Neural cell (in vitro differentiated cells): ENCODE data around the gene PRKCD. TPM values are rescaled to one million over a fixed set of nuclear protein-coding genes. Genes with fewer than 3 reads are reported as not detected.

Source experiments
- H2AFZ ChIP-seq: fragments of 200-600, 300-800 bp; sonication (generic), shearing (Covaris generic); 2 replicates; pipeline ENCODE4 v1.6.0; 2014; ENCODE audit warnings: low read depth, mild to moderate bottlenecking, antibody characterized with exemption, low read length, moderate library complexity
- H3F3A ChIP-seq: fragments of 200-600 bp; shearing (Covaris generic); 2 replicates; pipeline ENCODE4 v1.6.1; 2016; ENCODE audit warnings: mild to moderate bottlenecking, moderate library complexity, mixed read lengths, antibody characterized with exemption, low read length; ENCODE audit not compliant: insufficient read depth, poor library complexity, severe bottlenecking
- H3K27ac ChIP-seq: fragments of 200-600, 300-800 bp; sonication (generic), shearing (Covaris generic); 2 replicates; pipeline ENCODE4 v1.5.1; 2014; ENCODE audit warnings: mild to moderate bottlenecking, low read length, moderate library complexity
- H3K27me3 ChIP-seq: fragments of 300-800, 200-600 bp; sonication (generic), shearing (Covaris generic); 2 replicates; pipeline ENCODE4 v1.6.0; 2014; ENCODE audit warnings: mild to moderate bottlenecking, low read depth, low read length, moderate library complexity; ENCODE audit not compliant: insufficient read depth
- H3K36me3 ChIP-seq: fragments of 300-800, 200-600 bp; sonication (generic), shearing (Covaris generic); 2 replicates; pipeline ENCODE4 v1.5.1; 2014; ENCODE audit warnings: mild to moderate bottlenecking, antibody characterized with exemption, low read length, moderate library complexity; ENCODE audit not compliant: insufficient read depth
- H3K4me2 ChIP-seq: fragments of 300-800, 200-600 bp; sonication (generic), shearing (Covaris generic); 2 replicates; pipeline ENCODE4 v1.6.0; 2014; ENCODE audit warnings: mild to moderate bottlenecking, low read length
- H3K4me3 ChIP-seq: fragments of 300-800, 200-600 bp; sonication (generic), shearing (Covaris generic); 2 replicates; pipeline ENCODE4 v1.5.1; 2014; ENCODE audit warnings: mild to moderate bottlenecking, low read length, moderate library complexity
- H3K79me2 ChIP-seq: fragments of 200-600 bp; shearing (Covaris generic); replicated peaks from 2 replicates; pipeline ENCODE4 v1.6.0; 2014; ENCODE audit warnings: mild to moderate bottlenecking, low read length, moderate library complexity; ENCODE audit not compliant: insufficient read depth
- H3K9ac ChIP-seq: fragments of 300-800, 200-600 bp; sonication (generic), shearing (Covaris generic); 2 replicates; pipeline ENCODE4 v1.6.1; 2016; ENCODE audit warnings: mild to moderate bottlenecking, low read length, mixed read lengths
- H3K9me2 ChIP-seq: fragments of 200-600 bp; shearing (Covaris generic); 2 replicates; pipeline ENCODE4 v1.6.1; 2016; ENCODE audit warnings: mild to moderate bottlenecking, low read length, mixed read lengths; ENCODE audit not compliant: insufficient read depth
- H3K9me3 ChIP-seq: fragments of 200-600, 300-800 bp; sonication (generic), shearing (Covaris generic); 2 replicates; pipeline ENCODE4 v1.6.1; 2016; ENCODE audit warnings: mild to moderate bottlenecking, mixed run types, low read length, moderate library complexity, mixed read lengths
- H4K20me1 ChIP-seq: fragments of 200-600 bp; shearing (Covaris generic); 2 replicates; pipeline ENCODE4 v1.6.1; 2016; ENCODE audit warnings: mild to moderate bottlenecking, mixed run types; ENCODE audit not compliant: insufficient read depth
- EP300 ChIP-seq: fragments of 450-650 bp; conservative IDR thresholded peaks from 2 replicates; pipeline ENCODE4 v1.6.1; 2014; ENCODE audit warnings: antibody characterized with exemption, mild to moderate bottlenecking, moderate library complexity; ENCODE audit not compliant: poor library complexity, severe bottlenecking
- EZH2 ChIP-seq: fragments of 200-600, 300-800 bp; shearing (Covaris generic), sonication (generic); IDR thresholded peaks from 2 replicates; pipeline ENCODE4 v1.6.1; 2014; ENCODE audit warnings: antibody characterized with exemption, low read length, borderline replicate concordance, mild to moderate bottlenecking; ENCODE audit not compliant: insufficient read depth, poor library complexity, severe bottlenecking
- MXI1 ChIP-seq: fragments of 450-650 bp; conservative IDR thresholded peaks from 2 replicates; pipeline ENCODE4 v1.6.1; 2014; ENCODE audit warnings: antibody characterized with exemption, mild to moderate bottlenecking; ENCODE audit not compliant: poor library complexity, severe bottlenecking
- POLR2AphosphoS5 ChIP-seq: IDR thresholded peaks from 2 replicates; pipeline ENCODE4 v1.6.1; 2012
- RAD21 ChIP-seq: fragments of 450-650 bp; conservative IDR thresholded peaks from 2 replicates; pipeline ENCODE4 v1.6.1; 2014; ENCODE audit warnings: antibody characterized with exemption, mild to moderate bottlenecking, moderate library complexity
- SMC3 ChIP-seq: fragments of 450-650 bp; conservative IDR thresholded peaks from 2 replicates; pipeline ENCODE4 v1.6.1; 2014; ENCODE audit warnings: antibody characterized with exemption, mild to moderate bottlenecking, moderate library complexity; ENCODE audit not compliant: poor library complexity
- TAF1 ChIP-seq: IDR thresholded peaks from 2 replicates; pipeline ENCODE4 v1.6.1; 2012; ENCODE audit warnings: low read depth
- polyA plus RNA-seq: library from polyadenylated mRNA; depleted of rRNA; stranded (reverse); fragments of >200 nt; gene quantifications from 2 replicates; pipeline ENCODE4 v1.2.3, GENCODE V29; 2014
- TF ChIP-seq, protein P1 (sequence below): fragments of 450-650 bp; IDR thresholded peaks from 2 replicates; pipeline ENCODE4 v1.5.1; 2014; ENCODE audit warnings: antibody characterized with exemption, mild to moderate bottlenecking, moderate library complexity; ENCODE audit not compliant: poor library complexity, severe bottlenecking
- TF ChIP-seq, protein P2 (sequence below): IDR thresholded peaks from 2 replicates; pipeline ENCODE4 v1.6.1; 2012; ENCODE audit warnings: borderline replicate concordance

Gene PRKCD
- polyA plus RNA-seq, 1 donor from 2014 or later = not detected

DNA sequence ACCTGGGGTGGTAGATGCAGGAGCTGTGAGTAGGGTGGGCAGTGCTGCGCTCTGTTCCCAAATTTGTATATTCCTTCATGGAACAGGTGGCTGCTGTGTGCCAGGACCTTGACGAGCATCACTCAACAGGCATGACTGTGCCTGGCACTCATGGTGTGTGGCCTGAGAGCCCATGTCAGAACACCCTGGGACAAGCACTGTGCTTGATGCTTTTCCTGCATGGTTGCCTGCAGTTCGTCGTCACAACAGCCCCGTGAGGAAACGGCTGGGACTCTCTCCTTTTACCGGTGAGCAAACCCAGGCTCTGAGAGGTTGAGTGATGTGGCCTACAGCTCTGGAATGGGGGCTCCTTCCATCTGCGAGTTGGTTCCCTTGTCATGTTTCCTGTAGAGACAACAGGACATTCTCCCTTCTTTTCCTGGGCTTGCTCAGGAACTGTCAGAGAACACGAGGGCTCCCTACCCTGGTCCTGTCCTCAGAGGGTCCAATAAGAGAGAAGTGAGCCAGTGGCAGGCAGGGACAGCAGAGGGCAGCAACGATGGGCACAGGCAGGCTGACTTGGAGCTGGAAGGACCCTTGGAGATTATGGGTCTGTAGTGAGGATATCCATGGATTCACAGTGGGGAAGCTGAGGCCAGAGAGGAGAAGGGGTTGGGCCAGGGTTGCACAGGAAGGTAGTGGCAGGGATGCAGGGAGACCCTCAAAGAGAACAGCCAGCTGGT is 37.4 kb downstream of the PRKCD start:
- H3K27ac ChIP-seq = no peak overlapping the region
- no peaks in the 10 kb centered on the region for H3K9me2 ChIP-seq
- TF ChIP-seq, protein P1, sequence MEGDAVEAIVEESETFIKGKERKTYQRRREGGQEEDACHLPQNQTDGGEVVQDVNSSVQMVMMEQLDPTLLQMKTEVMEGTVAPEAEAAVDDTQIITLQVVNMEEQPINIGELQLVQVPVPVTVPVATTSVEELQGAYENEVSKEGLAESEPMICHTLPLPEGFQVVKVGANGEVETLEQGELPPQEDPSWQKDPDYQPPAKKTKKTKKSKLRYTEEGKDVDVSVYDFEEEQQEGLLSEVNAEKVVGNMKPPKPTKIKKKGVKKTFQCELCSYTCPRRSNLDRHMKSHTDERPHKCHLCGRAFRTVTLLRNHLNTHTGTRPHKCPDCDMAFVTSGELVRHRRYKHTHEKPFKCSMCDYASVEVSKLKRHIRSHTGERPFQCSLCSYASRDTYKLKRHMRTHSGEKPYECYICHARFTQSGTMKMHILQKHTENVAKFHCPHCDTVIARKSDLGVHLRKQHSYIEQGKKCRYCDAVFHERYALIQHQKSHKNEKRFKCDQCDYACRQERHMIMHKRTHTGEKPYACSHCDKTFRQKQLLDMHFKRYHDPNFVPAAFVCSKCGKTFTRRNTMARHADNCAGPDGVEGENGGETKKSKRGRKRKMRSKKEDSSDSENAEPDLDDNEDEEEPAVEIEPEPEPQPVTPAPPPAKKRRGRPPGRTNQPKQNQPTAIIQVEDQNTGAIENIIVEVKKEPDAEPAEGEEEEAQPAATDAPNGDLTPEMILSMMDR = no peak
- no peak for TF ChIP-seq RAD21
- TF ChIP-seq EP300 = no peak
- TF ChIP-seq POLR2AphosphoS5 = no peak
- TF ChIP-seq TAF1 = no peak
- TF ChIP-seq SMC3 = no peak
- TF ChIP-seq EZH2 = no peak
- no peak for TF ChIP-seq MXI1
- no peak overlapping the region for H3K4me3 ChIP-seq
- no peaks in the 10 kb centered on the region for H4K20me1 ChIP-seq
- no peak overlapping the region for H3K9ac ChIP-seq
- H3K36me3 ChIP-seq = no peaks in the 10 kb centered on the region
- no peaks in the 10 kb centered on the region for H3K27me3 ChIP-seq
- H3K4me2 ChIP-seq = no peak overlapping the region
- H3K79me2 ChIP-seq = no peaks in the 10 kb centered on the region
- no peak overlapping the region for H2AFZ ChIP-seq
- H3F3A ChIP-seq = no peaks in the 10 kb centered on the region
- H3K9me3 ChIP-seq = no peaks in the 10 kb centered on the region

- Histone ChIP-seq H3K9me2 (no peaks in the 10 kb centered on the region), H3F3A (no peaks in the 10 kb centered on the region), H3K27me3 (no peaks in the 10 kb centered on the region), H3K27ac (no peak overlapping the region), H3K9me3 (no peaks in the 10 kb centered on the region), H4K20me1 (no peaks in the 10 kb centered on the region), H3K4me3 (no peak overlapping the region), H3K36me3 (no peaks in the 10 kb centered on the region), H3K79me2 (no peaks in the 10 kb centered on the region), H3K4me2 (no peak overlapping the region), H3K9ac (no peak overlapping the region), H2AFZ (no peak overlapping the region)
- TF ChIP-seq SMC3 (no peak), TAF1 (no peak), MXI1 (no peak), EP300 (no peak), EZH2 (no peak), POLR2AphosphoS5 (no peak)
- TF ChIP-seq, protein P2, sequence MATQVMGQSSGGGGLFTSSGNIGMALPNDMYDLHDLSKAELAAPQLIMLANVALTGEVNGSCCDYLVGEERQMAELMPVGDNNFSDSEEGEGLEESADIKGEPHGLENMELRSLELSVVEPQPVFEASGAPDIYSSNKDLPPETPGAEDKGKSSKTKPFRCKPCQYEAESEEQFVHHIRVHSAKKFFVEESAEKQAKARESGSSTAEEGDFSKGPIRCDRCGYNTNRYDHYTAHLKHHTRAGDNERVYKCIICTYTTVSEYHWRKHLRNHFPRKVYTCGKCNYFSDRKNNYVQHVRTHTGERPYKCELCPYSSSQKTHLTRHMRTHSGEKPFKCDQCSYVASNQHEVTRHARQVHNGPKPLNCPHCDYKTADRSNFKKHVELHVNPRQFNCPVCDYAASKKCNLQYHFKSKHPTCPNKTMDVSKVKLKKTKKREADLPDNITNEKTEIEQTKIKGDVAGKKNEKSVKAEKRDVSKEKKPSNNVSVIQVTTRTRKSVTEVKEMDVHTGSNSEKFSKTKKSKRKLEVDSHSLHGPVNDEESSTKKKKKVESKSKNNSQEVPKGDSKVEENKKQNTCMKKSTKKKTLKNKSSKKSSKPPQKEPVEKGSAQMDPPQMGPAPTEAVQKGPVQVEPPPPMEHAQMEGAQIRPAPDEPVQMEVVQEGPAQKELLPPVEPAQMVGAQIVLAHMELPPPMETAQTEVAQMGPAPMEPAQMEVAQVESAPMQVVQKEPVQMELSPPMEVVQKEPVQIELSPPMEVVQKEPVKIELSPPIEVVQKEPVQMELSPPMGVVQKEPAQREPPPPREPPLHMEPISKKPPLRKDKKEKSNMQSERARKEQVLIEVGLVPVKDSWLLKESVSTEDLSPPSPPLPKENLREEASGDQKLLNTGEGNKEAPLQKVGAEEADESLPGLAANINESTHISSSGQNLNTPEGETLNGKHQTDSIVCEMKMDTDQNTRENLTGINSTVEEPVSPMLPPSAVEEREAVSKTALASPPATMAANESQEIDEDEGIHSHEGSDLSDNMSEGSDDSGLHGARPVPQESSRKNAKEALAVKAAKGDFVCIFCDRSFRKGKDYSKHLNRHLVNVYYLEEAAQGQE = no peak
- TF ChIP-seq, protein P1 = no peak
Observed at GRCh38 chr3:53198996-53199395, 38.0 kb downstream of the PRKCD start.
